NCI-H82 treated with DMSO at 0.1 percent for 48 hours (cell line): ENCODE results near the gene MTMR4.
A peak's percentile ranks its signal among the peaks of the same experiment; 100 is the strongest.
"Not testable (repeated sequence)": the region's sequence is repeated elsewhere in the genome, so short reads cannot be mapped to it uniquely, and the experiment has no call there.

Experiments used
- DNase-seq: peaks from one replicate; lab custom pipeline; 2025; ENCODE audit not compliant: unreplicated experiment; lab: John Stamatoyannopoulos, UW

The MTMR4 gene

DNA sequence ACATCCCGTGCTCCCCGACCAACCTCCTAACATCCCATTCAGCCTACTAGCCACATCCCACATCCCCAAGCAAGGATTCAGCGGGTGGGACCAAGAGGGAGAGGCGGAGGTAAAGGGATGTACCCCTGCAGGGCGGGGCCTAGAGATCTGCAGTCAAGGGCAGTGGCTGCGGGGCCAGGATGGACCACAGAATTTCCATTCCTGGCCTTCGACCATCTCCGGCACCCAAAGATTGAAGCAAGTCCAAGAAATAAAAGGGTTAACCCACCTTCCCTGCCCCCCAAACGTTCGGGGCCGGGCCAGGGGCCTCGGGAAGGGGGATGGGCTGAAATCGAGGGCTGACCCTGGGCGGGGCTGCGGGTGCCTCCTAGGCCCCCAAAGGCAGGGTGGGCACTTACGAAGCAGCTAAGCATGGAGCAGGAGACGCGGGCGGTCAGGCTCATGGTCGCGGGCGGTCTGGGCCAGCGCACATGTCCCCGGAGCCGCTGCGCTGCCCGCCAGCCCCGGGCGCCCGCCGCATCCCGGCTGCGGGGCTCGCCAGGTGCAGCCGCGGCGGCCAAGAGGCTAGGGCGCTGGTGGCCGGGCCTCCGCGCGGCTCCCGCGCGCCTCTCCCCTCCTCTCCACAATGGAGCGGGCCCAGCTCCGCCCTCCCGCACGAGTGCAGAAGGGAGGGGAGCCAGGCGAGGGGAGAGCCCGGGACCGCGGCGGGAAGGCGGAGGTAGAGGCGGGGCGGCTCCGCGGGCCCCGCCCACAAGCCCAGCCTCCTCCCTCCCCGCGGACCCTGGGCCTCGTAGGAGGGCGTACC is at the start of gene MTMR4:
Gene MTMR4 (minus strand): TSS at position 674 of the 805 bp plus-strand sequence. CDS start 231 bp downstream, at position 443.
- peak; percentile 65 for DNase-seq

DNA sequence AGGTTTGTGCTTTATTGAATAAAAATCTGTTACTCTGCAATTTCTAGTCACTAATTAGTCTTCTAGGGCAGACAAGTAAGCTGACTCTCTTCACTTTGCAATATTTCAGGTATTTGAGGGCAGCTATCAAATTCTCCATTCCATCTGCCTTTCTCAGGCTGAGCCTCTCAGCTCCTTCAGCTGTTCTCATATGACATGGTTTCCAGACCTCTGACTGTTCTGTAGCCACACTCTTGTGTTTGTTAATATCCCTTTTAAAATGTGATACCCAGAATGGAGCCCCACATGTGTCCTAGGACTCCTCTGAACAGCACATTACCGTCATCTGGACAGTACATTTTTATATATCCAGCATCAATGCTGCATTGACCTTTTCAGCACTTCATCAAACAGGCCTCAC is 46.1 kb upstream of the MTMR4 start:
- no peak for DNase-seq

DNA sequence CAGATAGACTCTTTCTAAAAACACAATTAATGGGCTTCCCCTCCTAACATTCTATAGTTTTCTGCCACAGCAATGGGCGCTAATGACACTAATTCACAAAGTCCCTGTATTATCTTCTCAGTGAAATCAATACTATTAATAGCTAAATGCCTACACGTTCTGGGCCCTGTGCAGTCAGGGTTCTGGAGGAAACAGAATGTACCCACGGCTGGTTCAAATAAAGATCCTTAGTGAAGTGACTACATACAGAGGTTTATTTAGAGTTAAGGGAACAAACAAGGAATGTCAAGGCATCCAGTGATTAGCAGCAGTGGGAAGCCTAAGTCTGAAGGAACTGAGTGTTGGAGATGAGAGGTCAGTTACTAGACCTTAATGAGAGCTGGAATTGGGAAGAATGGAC is 43.5 kb upstream of the MTMR4 start:
- no peak for DNase-seq

DNA sequence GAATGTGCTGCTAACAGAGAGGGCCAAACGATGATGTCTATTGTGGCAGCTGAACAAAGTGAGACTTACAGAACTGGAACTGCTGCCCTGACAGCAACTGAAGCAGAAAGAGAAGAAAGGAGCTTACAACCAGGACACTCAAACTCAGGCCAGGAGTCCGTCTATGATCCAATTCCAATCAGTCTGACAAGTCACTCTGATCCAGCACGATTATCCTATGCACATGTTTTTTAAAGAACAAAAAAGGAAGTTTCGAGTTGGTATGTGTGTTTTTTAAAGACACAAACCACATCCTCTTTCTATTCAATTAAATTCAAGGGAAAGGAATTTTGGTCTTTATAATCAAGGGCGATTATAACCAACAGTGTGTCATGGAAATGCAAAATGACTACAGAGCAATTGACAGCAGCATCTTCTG is 42.4 kb upstream of the MTMR4 start:
- no peak for DNase-seq

DNA sequence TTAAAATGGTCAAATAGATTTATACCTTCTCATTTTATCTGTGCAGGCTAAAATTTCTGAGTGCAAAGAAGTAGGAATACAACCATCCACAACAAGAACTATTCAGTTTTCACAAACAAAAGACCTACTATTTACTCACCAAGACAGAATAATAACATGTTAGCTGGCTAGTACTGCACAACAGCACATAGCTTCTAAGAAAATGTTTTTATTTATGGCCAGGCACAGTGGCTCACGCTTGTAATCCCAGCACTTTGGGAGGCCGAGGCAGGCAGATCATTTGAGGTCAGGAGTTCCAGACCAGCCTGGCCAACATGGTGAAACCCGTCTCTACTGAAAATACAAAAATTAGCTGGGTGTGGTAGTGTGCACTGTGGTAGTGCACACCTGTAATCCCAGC is 40.7 kb upstream of the MTMR4 start:
- DNase-seq: not testable (repeated sequence)

DNA sequence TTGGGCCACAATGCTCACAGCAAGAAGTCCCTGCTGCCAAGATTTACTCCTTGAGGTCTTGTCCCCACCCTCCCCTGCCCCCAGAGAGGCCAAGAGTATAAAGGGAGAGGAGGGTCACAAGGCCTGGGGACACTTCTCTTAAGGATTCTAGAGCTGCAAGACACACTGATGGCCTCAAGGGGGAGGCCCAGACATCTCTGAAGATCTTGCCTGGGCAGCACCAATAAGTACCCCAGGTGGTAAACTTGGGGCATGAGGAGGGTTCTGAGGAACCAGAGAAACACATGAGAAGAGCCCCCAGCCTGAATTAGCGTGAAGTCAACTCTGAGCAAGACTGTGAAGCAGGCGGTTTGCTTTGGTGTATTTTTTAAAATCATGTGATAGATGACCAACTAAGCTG is 26.8 kb upstream of the MTMR4 start:
- DNase-seq: no peak

DNA sequence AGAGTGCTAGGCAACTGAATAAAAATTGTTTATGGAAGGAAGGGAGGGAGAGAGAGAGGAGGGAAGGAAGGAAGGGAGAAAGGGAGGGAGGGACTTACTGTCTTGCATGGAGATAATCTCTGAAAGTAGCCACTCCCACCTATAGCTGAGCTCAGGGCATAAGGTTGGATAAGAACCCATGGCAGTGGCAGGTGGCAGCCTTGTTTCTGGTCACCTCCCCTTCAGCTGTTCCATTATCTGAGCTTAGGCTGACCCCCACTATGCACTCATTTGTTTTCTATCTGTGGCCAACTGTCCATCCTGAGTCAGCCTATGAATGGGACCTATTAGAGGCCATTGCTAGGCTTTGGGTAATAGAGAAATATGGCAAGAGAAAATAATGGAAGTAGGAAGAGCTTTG is 25.3 kb upstream of the MTMR4 start:
- peak; percentile 92 for DNase-seq

DNA sequence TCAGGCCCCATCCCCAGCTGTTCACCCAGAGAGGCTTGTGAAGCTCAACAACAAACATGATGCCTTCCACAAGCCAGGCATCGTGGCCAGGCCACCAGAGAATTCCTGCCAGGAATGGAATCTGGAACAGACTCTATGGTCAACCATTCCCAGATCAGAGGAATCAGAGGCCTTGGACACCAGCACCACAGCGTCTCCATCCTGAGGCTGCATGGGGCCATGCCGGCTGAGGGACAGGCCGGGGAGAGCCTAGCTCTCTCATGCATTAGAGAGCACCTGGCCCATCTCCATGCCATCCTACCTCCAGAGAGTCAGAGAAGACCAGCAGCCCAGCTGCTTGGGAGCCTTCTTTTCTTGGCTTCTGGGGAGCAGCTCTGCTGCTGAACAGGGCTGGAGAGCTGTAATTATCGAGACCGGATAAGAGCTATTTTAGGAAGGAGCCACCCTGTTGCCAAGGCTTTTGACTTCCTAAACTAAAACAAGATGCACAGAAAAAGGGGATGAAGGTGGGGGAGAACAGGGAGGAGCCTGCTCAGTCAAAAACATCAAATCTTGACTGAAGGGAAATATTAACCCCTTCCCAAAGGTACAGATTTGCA is 24.5 kb upstream of the MTMR4 start:
- DNase-seq: no peak

DNA sequence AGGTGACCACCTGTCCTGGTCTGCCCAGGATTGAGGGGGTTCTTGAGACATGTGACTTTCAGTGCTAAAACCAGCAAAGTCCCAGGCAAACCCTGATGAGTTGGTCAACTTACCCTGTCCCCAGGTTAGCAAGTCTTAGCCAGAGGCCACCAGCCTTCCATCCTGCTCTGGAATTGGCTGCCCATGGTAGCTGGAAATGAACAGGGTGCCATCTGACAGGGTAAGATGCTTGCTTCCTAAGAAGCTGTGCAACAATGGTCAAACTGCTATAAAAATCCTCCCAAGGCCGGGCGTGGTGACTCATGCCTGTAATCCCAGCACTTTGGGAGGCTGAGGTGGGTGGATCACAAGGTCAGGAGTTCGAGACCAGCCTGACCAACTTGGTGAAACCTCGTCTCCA is 22.8 kb upstream of the MTMR4 start:
- DNase-seq: no peak

DNA sequence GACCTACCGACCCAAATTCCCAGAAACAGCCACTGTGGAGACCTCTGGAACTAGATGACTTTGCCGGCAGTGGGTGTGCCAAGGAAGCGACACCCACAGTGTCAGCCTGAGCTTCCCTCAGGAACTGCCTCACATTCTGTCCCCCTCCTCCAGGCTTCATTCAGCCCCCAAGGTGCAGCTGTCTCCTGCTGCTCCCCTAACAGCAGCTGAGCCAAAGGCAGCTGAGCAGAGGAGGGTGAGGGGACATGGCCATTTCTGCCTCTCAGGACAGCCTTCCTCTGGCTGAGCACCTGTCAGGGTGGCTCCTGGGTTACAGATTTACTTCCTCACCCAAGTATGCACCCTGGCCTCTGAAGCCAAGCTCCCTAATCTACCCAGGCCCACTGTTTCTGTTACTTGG is 22.1 kb upstream of the MTMR4 start:
- DNase-seq: no peak

DNA sequence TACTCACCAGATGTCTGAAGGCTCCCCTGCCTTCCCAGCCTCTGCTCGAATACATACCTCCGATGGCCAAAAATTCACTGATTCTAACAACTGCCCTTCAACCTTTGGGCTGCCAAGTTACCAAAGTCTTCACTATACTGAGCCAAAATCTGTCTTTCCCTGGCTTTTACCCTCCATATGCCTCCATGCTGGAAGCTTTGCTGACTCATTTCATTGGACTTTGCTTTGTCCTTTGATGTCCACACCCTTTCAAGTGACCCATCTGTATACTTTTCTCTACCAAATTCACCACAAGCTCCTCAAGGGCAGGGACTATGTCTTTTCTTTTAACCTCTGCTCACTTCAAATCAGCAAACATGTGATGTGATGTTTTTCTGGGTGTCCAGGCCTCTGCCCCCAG is 21.0 kb upstream of the MTMR4 start:
- DNase-seq: no peak

DNA sequence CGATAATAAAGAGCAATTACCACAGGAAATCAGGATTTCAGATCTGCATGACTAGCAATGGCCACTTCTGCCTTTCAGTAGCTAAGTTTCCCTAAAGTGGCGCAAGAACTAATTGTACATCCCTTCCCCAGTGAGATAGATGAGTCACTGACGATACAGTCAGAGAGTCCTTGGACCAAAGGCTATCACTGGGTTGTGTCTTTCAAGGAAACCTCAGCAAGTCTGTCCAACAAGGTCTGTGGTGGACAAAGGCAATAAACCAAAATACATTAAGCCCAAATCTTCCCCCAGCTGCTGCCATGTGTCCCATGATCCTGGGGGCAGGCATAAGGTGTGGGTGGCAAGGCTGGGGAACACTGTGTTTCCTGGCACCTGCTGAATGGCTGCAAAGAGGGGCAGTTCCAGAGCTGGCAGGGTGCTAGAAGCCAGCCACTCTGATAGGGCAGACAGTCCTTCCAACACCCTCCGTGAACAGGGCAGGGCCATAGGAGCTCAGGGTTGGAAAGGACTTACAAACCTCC is 20.5 kb upstream of the MTMR4 start:
- no peak for DNase-seq

DNA sequence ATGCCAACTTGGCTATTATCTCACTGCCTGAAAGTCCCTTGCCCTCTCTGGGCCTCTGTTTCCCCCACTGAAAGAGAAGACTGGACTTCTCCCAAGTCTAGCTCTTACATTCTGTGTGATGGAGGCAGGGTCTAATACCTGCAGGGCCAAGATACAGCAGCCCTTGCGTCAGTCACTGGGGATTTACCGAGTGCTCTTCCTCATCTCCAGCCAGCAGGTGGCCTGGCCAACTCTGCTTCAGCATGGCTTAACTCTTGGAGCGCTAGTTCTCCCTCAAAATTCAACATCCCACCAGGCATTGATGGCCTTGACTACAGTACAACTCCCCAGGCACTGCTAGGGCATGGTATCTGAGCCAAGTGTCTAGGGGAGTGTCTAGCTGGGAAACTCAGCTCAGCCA is 19.9 kb upstream of the MTMR4 start:
- no peak for DNase-seq

DNA sequence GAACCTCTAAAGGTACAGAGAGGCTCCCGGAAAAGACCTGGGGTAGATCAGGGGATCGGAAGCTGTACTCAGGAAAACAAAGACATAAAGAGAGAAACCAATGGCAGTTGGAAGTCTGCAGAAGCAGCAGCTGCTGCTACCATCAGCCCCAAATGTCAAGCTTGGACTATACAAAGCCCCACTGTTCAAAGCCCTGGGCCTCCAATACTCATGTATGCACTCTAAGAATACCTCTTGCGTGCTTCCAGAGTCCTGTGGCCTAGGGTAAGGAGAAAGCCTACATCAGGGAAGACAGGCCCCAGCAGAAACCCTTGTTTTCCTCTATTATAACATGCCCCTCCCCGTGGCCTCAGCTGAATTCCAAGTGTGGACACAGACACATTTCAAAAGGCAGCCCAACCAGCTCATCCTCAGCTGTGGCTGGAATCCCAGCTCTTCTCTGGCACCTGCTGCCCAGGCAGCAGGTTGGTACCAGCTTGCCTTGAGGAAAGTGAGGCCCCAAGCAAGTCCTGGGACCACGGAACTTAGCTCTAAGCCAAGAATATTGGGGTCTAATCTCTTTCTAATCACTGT is 19.3 kb upstream of the MTMR4 start:
- no peak for DNase-seq

DNA sequence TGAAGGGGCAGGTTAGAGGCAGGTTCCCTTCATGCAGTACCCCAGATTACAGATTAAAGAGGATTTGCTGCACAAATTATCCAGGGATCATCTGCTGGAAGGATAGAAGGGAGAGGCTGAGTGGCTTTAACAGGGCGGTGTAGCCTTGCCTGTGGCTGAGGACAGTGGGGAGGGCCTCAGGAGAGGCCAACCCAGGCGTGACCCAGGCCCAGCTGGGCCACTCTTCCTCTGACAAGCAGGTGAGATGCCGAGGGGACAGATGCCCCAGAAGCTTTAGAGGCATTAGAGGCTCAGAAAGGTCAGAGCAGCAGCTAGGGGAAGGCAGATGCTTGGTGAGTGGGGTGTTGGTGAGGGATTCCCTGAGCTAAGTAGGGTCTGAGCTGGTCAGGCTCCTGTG is 18.1 kb upstream of the MTMR4 start:
- peak; percentile 94 for DNase-seq

DNA sequence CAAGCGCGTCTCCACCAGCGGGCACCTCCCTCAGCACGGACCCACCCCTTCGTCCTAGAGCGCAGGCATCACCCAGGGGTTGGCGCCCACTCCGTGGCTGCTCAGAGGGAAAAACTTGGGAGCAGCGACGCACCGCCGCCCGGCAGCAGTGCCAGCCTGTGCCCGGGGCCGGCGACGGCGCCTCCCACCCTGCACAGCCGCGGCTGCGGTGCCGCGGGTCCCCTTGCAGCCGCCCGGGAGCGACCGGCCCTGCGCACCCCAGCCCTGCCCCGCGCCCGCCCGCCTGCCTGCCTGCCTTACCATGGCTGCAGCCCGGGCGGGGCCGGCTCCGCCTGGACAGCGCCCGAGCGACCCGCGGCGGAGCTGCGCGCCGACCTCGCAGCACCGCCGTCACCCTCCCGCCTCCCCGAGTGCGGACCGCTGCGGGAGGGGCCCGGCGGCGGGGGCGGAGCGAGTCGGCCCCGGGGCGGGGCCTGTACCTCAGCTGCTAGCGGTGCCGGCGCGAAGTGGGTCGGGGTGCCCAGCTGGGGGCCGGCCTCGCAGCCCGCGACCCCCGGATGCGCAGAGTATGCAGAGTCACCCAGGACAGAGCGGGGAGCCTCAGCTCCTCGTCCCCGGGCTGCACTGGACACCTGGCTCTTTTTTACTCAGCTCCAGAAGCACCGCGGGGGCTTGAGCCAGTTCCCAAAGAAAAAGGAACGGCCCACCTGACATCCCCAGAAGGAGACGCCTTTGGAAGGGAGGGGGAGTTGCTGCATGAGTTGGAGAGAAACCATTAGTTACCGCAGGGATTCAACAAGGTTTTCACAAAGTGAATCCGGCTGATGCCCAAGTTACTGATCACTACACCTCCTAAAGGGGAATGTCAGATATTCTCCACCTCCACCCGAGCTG is 17.5 kb upstream of the MTMR4 start:
- DNase-seq: no peak

DNA sequence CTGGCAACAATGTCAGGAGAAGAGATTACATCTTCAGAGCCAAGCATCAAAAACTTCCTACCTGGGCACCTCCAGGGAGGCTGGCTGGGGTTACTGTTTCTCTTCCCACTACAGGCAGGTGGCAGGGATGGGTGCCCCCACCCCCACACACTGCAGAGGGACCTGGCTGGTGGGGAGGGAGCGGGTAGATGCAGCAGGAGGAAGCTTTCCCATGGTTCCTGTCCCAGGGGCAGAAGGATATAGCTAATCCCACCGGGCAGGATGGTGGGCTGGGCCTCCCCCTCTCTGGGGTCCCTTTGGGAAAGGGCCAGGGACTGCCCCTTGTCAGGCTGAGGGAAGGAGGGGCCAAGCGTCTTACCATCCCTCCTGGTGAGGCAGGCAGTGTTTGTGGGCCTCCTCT is 16.7 kb upstream of the MTMR4 start:
- peak; percentile 7 for DNase-seq

DNA sequence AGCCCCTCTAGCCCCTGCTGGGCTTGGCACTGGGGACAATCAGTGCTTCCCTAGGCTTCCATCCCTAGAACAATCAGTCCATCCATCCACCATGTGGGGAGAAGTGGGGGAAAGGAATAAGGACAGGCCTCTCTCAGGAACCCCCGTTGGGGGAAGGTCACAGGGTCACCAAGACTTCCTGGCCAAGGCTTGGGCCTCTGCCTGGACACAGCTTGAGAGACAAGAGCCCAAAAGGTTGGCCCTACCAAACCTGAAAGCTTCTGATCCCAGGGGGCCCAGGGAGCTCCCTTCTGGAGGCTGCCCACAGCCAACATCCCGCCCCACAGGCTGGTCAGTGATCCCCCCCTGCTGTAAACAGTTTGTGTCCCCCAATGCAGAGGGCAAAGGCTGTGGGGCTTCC is 16.2 kb upstream of the MTMR4 start:
- no peak for DNase-seq

DNA sequence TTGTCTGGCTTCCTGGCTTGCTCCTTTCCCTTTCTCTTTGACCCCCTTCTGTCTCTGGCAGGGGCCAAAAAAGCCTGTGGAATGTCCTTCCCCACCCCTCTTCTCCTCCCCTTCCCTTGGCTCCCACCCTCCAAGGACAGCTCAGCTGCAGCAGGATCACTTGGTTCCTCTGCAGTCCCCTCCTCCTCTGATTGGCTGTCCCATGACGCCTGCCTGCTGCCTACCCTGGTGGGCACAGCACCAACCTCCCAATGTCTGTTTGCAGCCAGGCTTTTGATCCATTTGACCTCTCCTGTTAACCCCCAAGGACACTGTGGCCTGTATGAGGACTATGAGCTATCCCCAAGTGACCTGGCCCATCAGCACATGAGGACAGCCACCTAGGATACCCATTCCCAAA is 14.8 kb upstream of the MTMR4 start:
- DNase-seq: no peak

DNA sequence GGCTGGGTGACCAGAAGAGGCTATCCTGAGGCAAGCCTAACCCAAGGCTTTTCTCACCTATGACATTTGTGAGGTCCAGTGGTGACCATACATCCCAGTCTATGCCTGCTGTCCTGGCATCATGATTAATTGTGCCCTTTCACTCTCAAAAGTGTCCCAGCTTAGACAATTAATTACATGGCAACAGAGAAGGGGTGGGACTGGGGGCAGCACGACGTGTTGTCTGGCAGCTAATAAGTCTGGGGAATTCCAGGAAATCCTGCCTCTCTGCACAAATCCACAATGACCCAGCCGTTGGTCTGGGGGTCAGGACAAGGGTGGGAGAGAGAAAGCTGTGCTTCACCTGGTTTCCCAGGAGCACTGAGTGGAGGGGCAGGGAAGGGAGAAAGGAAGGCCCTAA is 14.0 kb upstream of the MTMR4 start:
- DNase-seq: no peak

DNA sequence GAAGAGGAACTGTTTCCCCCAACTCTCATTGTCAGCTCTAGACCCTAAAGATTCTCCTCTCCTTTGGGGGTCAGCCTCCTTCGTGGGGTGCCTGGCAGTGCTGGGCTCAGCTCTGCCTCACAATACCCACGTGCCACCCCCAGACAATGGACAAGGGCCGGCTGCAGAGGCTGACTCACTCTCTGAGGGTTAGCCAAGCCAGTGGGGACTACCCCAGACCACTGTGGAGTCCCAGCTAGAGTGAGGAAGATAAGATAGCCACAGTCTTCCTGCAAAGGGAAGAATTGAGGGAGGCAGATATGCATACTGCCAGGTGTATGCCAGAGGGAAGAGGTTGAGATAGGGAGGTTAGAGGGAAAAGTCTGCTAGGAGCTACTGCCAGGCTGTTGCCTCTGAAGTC is 13.5 kb upstream of the MTMR4 start:
- no peak for DNase-seq
